Kidney tubule cell (primary cell): ENCODE measurements around the gene ZNF778.

Experiments used
- DNase-seq: peaks from one replicate; pipeline ENCODE4 v3.0.0-alpha.2; 2018; ENCODE audit warnings: low spot score

ZNF778 gene

DNA sequence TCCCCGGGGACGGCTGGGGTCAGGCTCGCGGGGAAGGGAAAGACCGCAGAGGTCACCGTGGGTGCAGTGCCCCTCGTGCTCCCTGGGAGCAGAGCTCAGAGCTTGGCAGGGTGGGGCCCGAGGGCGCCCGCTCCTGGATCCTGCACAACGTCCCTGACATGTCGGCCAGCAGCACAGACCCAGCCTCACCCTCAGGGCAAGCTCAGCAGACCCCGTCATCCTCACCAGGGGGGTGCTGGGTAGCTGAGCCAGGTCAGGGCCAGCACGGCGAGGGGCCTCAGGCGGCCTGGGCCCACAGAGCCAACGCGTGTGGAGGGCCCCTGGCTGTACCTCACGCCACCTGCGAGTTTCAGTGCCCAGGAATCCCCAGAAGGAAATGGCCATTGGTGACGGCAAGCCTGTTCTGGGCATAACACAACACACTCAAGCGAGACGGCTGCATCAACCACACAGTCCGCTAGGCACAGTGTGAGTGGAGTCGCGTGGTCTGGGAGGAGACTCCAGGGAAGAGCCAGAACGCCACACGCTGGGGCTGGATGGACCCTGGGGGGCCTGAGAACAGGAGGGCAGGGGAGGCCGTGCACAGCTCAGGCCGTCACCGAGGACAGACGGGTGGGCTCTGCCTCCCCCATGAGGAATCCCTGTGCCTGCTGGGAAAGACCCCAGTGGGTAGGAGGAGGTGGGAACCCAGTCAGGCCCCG, 60.3 kb downstream of the ZNF778 start:
- peak; percentile 27 for DNase-seq

- no peak for DNase-seq
These were observed 61.1 kb downstream of the ZNF778 start for GRCh38 chr16:89278441-89279240.

- DNase-seq = no peak
These were observed 62.4 kb downstream of the ZNF778 start for GRCh38 chr16:89279666-89280481.

GRCh38 chr16:89280546-89281188, 63.2 kb downstream of the ZNF778 start:
- no peak for DNase-seq

GRCh38 chr16:89281189-89281577, 63.7 kb downstream of the ZNF778 start:
- no peak for DNase-seq

GRCh38 chr16:89281829-89282228, 64.3 kb downstream of the ZNF778 start:
- DNase-seq = no peak

GRCh38 chr16:89282523-89282922, 65.0 kb downstream of the ZNF778 start:
- no peak for DNase-seq

DNA sequence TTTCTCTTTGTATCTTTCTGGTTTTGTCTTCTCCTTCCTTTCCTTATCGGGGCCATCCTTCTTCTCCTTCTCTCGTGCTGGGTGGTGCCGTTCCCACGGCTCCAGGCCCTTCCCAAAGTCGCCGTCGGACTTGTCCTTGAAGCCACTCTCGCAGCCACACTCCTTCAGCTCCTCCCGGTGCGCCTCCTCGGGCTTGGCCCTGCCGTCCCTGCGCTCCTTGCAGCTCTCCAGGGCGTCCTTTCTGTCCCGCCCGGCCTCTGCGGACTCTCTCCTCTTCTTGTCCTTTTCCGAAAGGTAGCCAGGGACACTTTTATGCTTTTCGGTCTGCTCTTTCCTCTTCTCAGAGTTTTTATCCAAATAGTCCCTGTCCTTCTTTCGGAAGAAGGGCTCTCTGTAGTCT, 65.9 kb downstream of the ZNF778 start:
- DNase-seq = no peak

DNA sequence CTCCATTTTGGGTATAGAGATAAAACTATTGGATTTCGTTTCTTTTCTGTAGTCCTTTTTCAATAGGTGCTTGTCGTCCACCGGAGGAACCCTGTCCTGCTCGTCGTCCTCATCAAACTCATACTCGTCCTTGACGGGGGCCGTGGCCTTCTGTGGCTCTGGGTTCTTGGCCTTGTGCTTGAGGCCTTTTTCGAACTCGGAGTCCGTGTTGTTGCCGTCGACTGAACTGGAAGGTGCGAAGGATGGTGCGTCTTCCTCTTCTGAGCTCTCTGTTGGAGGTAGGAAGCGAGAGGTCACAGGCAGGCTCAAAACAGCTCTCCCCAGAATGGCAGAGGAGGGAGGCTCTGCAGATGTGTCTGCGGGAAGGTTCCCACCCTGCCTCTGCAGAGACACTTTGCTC, 67.9 kb downstream of the ZNF778 start:
- DNase-seq = no peak

DNA sequence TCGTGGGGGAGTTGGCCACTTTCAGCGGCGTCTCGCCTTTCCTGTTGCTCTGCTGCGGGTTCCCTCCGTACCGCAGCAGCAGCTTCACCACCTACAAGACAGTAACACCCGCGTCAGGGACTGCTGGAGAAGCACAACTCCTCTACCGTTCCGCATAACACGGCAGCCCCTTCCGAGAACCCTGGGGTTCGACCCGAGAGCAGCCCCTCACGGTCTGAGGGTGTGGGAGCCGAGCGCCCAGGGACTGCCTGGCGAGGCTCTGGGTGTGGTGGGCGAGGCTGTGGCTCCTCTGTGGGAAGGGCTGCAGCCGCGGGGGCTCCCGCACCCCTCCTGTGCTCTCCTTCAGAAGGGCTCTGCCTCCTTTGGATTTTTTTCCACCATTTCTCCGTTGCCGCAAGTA, 68.6 kb downstream of the ZNF778 start:
- DNase-seq = no peak
